PFSK-1 (cell line): ENCODE measurements around the gene PAF1.

ENCODE experiments used
- REST ChIP-seq, 2 experiments: IDR thresholded peaks; 2 replicates each; pipeline versions ENCODE4 v1.6.1 to v1.8.0; 2011 to 2012; ENCODE audit warnings: low read depth in 2 of 2, low read length in 2 of 2, control low read depth in 1 of 2, inconsistent platforms in 1 of 2, mild to moderate bottlenecking in 1 of 2, moderate library complexity in 1 of 2; ENCODE audit not compliant: insufficient read depth in 1 of 2
- SIN3A ChIP-seq: IDR thresholded peaks from 2 replicates; pipeline ENCODE4 v1.6.1; 2012; ENCODE audit warnings: mild to moderate bottlenecking, low read length, moderate library complexity, borderline replicate concordance; ENCODE audit not compliant: insufficient read depth
- TAF1 ChIP-seq: IDR thresholded peaks from 2 replicates; pipeline ENCODE4 v1.6.1; 2012; ENCODE audit warnings: low read length, control low read depth, borderline replicate concordance; ENCODE audit not compliant: insufficient read depth

- TF ChIP-seq SIN3A = no peak
- no peak for TF ChIP-seq REST (IDR thresholded peaks at IDR 0.05; ENCODE audit: insufficient read depth in 1 of 2, low read depth in 2 of 2, low read length in 2 of 2)
- TF ChIP-seq TAF1 = no peak
Observed at GRCh38 chr19:39428283-39429112, 37.6 kb upstream of the PAF1 start.
